ENCODE measurements around the gene HOXA10.

Gene HOXA10

GRCh38 chr7:27143023-27143949 lies 30.8 kb downstream of the HOXA10 start, which contains the start of gene HOXA5:
HOXA5 (minus strand) TSS chr7:27143681; CDS start chr7:27143607, 74 bp downstream.
- DNase-seq, result peak; percentile 75

- DNase-seq, result no peak
Observed at GRCh38 chr7:27142580-27143022, 31.5 kb downstream of the HOXA10 start.

- no peak for DNase-seq
Observed at GRCh38 chr7:27141923-27142579, 32.1 kb downstream of the HOXA10 start.

GRCh38 chr7:27141137-27141922 lies 32.8 kb downstream of the HOXA10 start:
- DNase-seq, result no peak

GRCh38 chr7:27140126-27140857 lies 33.8 kb downstream of the HOXA10 start:
- no peak for DNase-seq

GRCh38 chr7:27139334-27140125 lies 34.6 kb downstream of the HOXA10 start:
- no peak for DNase-seq

GRCh38 chr7:27138985-27139333 lies 35.2 kb downstream of the HOXA10 start:
- DNase-seq, result no peak

GRCh38 chr7:27138472-27138871 lies 35.6 kb downstream of the HOXA10 start:
- DNase-seq, result no peak

- DNase-seq, result no peak
Observed at GRCh38 chr7:27137640-27138315, 36.3 kb downstream of the HOXA10 start.

- peak; percentile 65 for DNase-seq
Observed at GRCh38 chr7:27134392-27134791, 39.7 kb downstream of the HOXA10 start.

GRCh38 chr7:27133409-27134231 lies 40.5 kb downstream of the HOXA10 start:
- no peak for DNase-seq

- DNase-seq, result no peak
Observed at GRCh38 chr7:27132978-27133377, 41.1 kb downstream of the HOXA10 start.

- no peak for DNase-seq
Observed at GRCh38 chr7:27132214-27132613, 41.9 kb downstream of the HOXA10 start.

GRCh38 chr7:27131390-27131819 lies 42.7 kb downstream of the HOXA10 start:
- DNase-seq, result no peak

- peak; percentile 56 for DNase-seq
Observed at GRCh38 chr7:27130540-27131389, 43.4 kb downstream of the HOXA10 start, which contains the start of gene HOXA4. HOXA4 (minus strand) TSS chr7:27130757; CDS start chr7:27130733, 24 bp downstream.

- DNase-seq, result no peak
Observed at GRCh38 chr7:27129729-27130539, 44.2 kb downstream of the HOXA10 start.

- no peak for DNase-seq
Observed at GRCh38 chr7:27128776-27129728, 45.1 kb downstream of the HOXA10 start.
